Endodermal cell (in vitro differentiated cells): ENCODE measurements around the gene C1orf167. TPM values are rescaled to one million over a fixed set of nuclear protein-coding genes. Genes with fewer than 3 reads are reported as not detected.

Experiments used
- DNase-seq: peaks from one replicate; pipeline ENCODE4 v3.0.0-alpha.2; 2017
- H3K27ac ChIP-seq: 2 replicates; pipeline ENCODE4 v1.5.1; 2013; ENCODE audit warnings: mild to moderate bottlenecking, low read depth, low read length, moderate library complexity
- H3K27me3 ChIP-seq: 2 replicates; pipeline ENCODE4 v1.6.1; 2013; ENCODE audit warnings: mild to moderate bottlenecking, low read length, moderate library complexity; ENCODE audit not compliant: insufficient read depth, control insufficient read depth, poor library complexity, severe bottlenecking
- H3K36me3 ChIP-seq: 2 replicates; pipeline ENCODE4 v1.7.0; 2013; ENCODE audit warnings: mild to moderate bottlenecking, low read length, moderate library complexity; ENCODE audit not compliant: control insufficient read depth, insufficient read depth
- H3K4me1 ChIP-seq: one replicate; pipeline ENCODE4 v1.7.0; 2013; ENCODE audit warnings: low read length; ENCODE audit not compliant: control insufficient read depth, insufficient read depth
- H3K4me3 ChIP-seq: 2 replicates; pipeline ENCODE4 v1.5.1; 2013; ENCODE audit warnings: mild to moderate bottlenecking, low read length, moderate library complexity
- H3K9ac ChIP-seq: 2 replicates; pipeline ENCODE4 v1.6.1; 2013; ENCODE audit warnings: mild to moderate bottlenecking, low read length, moderate library complexity; ENCODE audit not compliant: poor library complexity, severe bottlenecking; ENCODE audit errors: extremely low read depth
- H3K9me3 ChIP-seq: 2 replicates; pipeline ENCODE4 v1.6.1; 2013; ENCODE audit warnings: mild to moderate bottlenecking, low read length, moderate library complexity; ENCODE audit not compliant: control insufficient read depth
- H3K27ac Mint-ChIP-seq: 2 replicates; pipeline ENCODE4 v1.8.0; 2020; ENCODE audit warnings: mixed read lengths
- H3K27me3 Mint-ChIP-seq: 2 replicates; pipeline ENCODE4 v1.8.0; 2021; ENCODE audit warnings: mild to moderate bottlenecking, mixed read lengths; ENCODE audit not compliant: insufficient read depth
- H3K36me3 Mint-ChIP-seq: 2 replicates; pipeline ENCODE4 v1.8.0; 2020; ENCODE audit warnings: low read depth, mixed read lengths
- H3K4me1 Mint-ChIP-seq: 2 replicates; pipeline ENCODE4 v1.8.0; 2020; ENCODE audit warnings: mixed read lengths
- H3K4me3 Mint-ChIP-seq: 2 replicates; pipeline ENCODE4 v1.8.0; 2020; ENCODE audit warnings: mild to moderate bottlenecking, moderate library complexity, mixed read lengths
- H3K9me3 Mint-ChIP-seq: 2 replicates; pipeline ENCODE4 v1.8.0; 2020; ENCODE audit warnings: mild to moderate bottlenecking, mixed read lengths
- WGBS, 2 experiments: methylation state at CpG; one replicate each; pipeline versions ENCODE4 v1.1.5 to v1.1.7; 2013; ENCODE audit warnings: missing lambda C conversion rate in 2 of 2, mixed read lengths in 1 of 2; ENCODE audit not compliant: insufficient coverage in 1 of 2, insufficient read length in 1 of 2; 5-methylcytosine and 5-hydroxymethylcytosine counted together
- total RNA-seq, 2 donors: library from RNA; stranded (reverse); fragmentation: NEBNext Ultra II Directional in 1 of 2; extraction: Animal tissue kit (Norgen Biotek cat#: 25700) in 1 of 2; gene quantifications; 2 replicates in 1 of 2; 3 replicates in 1 of 2; pipeline ENCODE4 v1.2.1, GENCODE V29; 2021
- TF ChIP-seq, protein P1 (sequence below): fragments of 200-600 bp; sonication (generic); conservative IDR thresholded peaks from 2 replicates; pipeline ENCODE4 v1.5.0; 2021; ENCODE audit warnings: antibody characterized with exemption, mild to moderate bottlenecking

C1orf167 gene
- total RNA-seq, 2 donors from 2014 or later = 0.95 to 1.4 TPM

GRCh38 chr1:11835441-11836225, 73.6 kb downstream of the C1orf167 start:
- H3K4me3 Mint-ChIP-seq = no peak overlapping the region

GRCh38 chr1:11836955-11837766, 75.2 kb downstream of the C1orf167 start:
- no peak for DNase-seq
- H3K9ac ChIP-seq = no peak overlapping the region

More at GRCh38 chr1:11835441-11836225, 73.6 kb downstream of the C1orf167 start:
- no peak for DNase-seq
- 95 to 98% methylated on average over 20 to 28 of the region's 28 CpGs for WGBS, 2 experiments
- no peak overlapping the region for H3K27ac ChIP-seq
- H3K9ac ChIP-seq = no peak overlapping the region
- no peaks in the 10 kb centered on the region for H3K27me3 Mint-ChIP-seq
- no peaks in the 10 kb centered on the region for H3K27me3 ChIP-seq
- peaks cover 68% of the 10 kb centered on the region for H3K36me3 Mint-ChIP-seq
- no peak overlapping the region for H3K4me3 ChIP-seq
- no peaks in the 10 kb centered on the region for H3K9me3 ChIP-seq
- H3K36me3 ChIP-seq = peaks cover 77% of the 10 kb centered on the region
- no peaks in the 10 kb centered on the region for H3K4me1 ChIP-seq
- no peak overlapping the region for H3K27ac Mint-ChIP-seq
- TF ChIP-seq, protein P1, sequence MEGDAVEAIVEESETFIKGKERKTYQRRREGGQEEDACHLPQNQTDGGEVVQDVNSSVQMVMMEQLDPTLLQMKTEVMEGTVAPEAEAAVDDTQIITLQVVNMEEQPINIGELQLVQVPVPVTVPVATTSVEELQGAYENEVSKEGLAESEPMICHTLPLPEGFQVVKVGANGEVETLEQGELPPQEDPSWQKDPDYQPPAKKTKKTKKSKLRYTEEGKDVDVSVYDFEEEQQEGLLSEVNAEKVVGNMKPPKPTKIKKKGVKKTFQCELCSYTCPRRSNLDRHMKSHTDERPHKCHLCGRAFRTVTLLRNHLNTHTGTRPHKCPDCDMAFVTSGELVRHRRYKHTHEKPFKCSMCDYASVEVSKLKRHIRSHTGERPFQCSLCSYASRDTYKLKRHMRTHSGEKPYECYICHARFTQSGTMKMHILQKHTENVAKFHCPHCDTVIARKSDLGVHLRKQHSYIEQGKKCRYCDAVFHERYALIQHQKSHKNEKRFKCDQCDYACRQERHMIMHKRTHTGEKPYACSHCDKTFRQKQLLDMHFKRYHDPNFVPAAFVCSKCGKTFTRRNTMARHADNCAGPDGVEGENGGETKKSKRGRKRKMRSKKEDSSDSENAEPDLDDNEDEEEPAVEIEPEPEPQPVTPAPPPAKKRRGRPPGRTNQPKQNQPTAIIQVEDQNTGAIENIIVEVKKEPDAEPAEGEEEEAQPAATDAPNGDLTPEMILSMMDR = no peak
- H3K9me3 Mint-ChIP-seq = no peaks in the 10 kb centered on the region
- no peaks in the 10 kb centered on the region for H3K4me1 Mint-ChIP-seq

DNA sequence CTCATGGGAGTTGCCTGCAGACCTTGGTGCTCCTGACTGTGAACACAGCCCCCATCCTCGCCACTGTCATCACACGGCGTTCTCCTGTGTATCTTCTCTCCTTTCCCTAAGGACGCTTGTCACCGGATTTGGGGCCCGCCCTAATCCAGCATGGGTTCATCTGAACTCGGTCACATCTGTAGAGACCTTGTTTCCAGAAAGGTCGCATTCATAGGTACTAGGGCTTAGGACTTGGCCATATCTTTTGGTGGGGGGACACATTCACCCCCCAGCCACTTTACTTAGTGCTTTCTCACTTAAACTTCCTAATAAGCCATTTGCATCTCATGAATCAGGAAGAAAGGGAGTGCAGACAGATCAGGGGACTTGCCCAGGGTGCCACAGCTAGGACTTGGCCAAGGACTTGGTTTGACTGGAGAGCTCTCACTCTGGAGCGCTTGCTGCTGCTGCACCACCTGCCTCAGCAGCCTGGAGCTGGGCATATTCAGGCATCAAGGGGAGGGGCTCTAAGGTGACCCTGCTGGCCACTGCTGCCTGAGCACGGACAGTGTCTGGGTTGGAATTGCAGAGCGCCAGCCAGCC, 75.9 kb downstream of the C1orf167 start:
- TF ChIP-seq, protein P1 = no peak
- H3K4me1 Mint-ChIP-seq = no peaks in the 10 kb centered on the region
- H3K27me3 Mint-ChIP-seq = no peaks in the 10 kb centered on the region
- H3K36me3 Mint-ChIP-seq = peaks cover 69% of the 10 kb centered on the region
- no peaks in the 10 kb centered on the region for H3K27me3 ChIP-seq
- no peak overlapping the region for H3K27ac ChIP-seq
- no peak overlapping the region for H3K27ac Mint-ChIP-seq
- no peak overlapping the region for H3K4me3 ChIP-seq
- DNase-seq = no peak
- H3K9me3 ChIP-seq = no peaks in the 10 kb centered on the region
- 94 to 95% methylated on average over 9 to 11 of the region's 11 CpGs for WGBS, 2 experiments
- H3K4me1 ChIP-seq = no peaks in the 10 kb centered on the region
- H3K4me3 Mint-ChIP-seq = no peak overlapping the region
- peaks cover 79% of the 10 kb centered on the region for H3K36me3 ChIP-seq
- no peak overlapping the region for H3K9ac ChIP-seq
- H3K9me3 Mint-ChIP-seq = no peaks in the 10 kb centered on the region

More at GRCh38 chr1:11836955-11837766, 75.2 kb downstream of the C1orf167 start:
- no peak overlapping the region for H3K27ac ChIP-seq
- Mint-ChIP-seq H3K36me3 (peaks cover 68% of the 10 kb centered on the region), H3K4me1 (no peaks in the 10 kb centered on the region), H3K9me3 (no peaks in the 10 kb centered on the region), H3K27me3 (no peaks in the 10 kb centered on the region), H3K4me3 (no peak overlapping the region), H3K27ac (no peak overlapping the region)
- 93 to 94% methylated on average over 22 to 36 of the region's 36 CpGs for WGBS, 2 experiments
- no peaks in the 10 kb centered on the region for H3K4me1 ChIP-seq
- H3K9me3 ChIP-seq = no peaks in the 10 kb centered on the region
- TF ChIP-seq, protein P1 = no peak
- H3K36me3 ChIP-seq = peaks cover 80% of the 10 kb centered on the region
- H3K27me3 ChIP-seq = no peaks in the 10 kb centered on the region
- no peak overlapping the region for H3K4me3 ChIP-seq
